GM19395 (cell line): ENCODE measurements around the gene ANKFN1.

ENCODE experiments used
- ATAC-seq: cut with Tn5 transposase; IDR thresholded peaks from one replicate; pipeline ENCODE4 v1.9.1; 2021; ENCODE audit warnings: mild to moderate bottlenecking, moderate library complexity; ENCODE audit not compliant: unreplicated experiment

ANKFN1 gene

GRCh38 chr17:56548661-56549060, 395.4 kb downstream of the ANKFN1 start:
- no peak for ATAC-seq

- ATAC-seq = no peak
Observed at GRCh38 chr17:56549501-56549900, 396.2 kb downstream of the ANKFN1 start.

- ATAC-seq = no peak
Observed at GRCh38 chr17:56557682-56558081, 404.4 kb downstream of the ANKFN1 start.

GRCh38 chr17:56558088-56558487, 404.8 kb downstream of the ANKFN1 start:
- no peak for ATAC-seq
